BLaER1 treated with 17β-estradiol and CSF1 and Interleukin-3, amounts not matched to agents 10 nM and 100 nM (cell line): ENCODE measurements around the gene THBS4.
A peak's percentile ranks its signal among the peaks of the same experiment; 100 is the strongest.

Source experiments
- H3K27ac ChIP-seq, 11 experiments: shearing (Covaris generic); formaldehyde crosslinking; 2 replicates each; pipeline ENCODE4 v1.8.1; 2022
- H3K27me3 ChIP-seq, 11 experiments: shearing (Covaris generic); formaldehyde crosslinking; 2 replicates each; pipeline ENCODE4 v1.8.1; 2022
- H3K36me3 ChIP-seq, 11 experiments: shearing (Covaris generic); formaldehyde crosslinking; 2 replicates each; pipeline ENCODE4 v1.8.1; 2022
- H3K4me1 ChIP-seq, 10 experiments: shearing (Covaris generic); formaldehyde crosslinking; 2 replicates each; pipeline ENCODE4 v1.8.1; 2022
- H3K4me2 ChIP-seq, 11 experiments: shearing (Covaris generic); formaldehyde crosslinking; 2 replicates each; pipeline ENCODE4 v1.8.1; 2022
- H3K4me3 ChIP-seq, 10 experiments: shearing (Covaris generic); formaldehyde crosslinking; 2 replicates each; pipeline ENCODE4 v1.8.1; 2022
- H3K9ac ChIP-seq, 11 experiments: shearing (Covaris generic); formaldehyde crosslinking; 2 replicates each; pipeline ENCODE4 v1.8.1; 2022
- H3K9me3 ChIP-seq, 11 experiments: shearing (Covaris generic); formaldehyde crosslinking; replicated peaks in 1 of 11; 2 replicates each; pipeline ENCODE4 v1.8.1; 2022
- H4K20me1 ChIP-seq, 11 experiments: shearing (Covaris generic); formaldehyde crosslinking; 2 replicates each; pipeline ENCODE4 v1.8.1; 2022
- Cebpa-rat ChIP-seq, 11 experiments: shearing (Covaris generic); IDR thresholded peaks; 2 replicates each; pipeline ENCODE4 v1.8.1; 2022

Gene THBS4

GRCh38 chr5:80125962-80126480 is 90.9 kb downstream of the THBS4 start:
- H3K27me3 ChIP-seq, result no peaks in the 10 kb centered on the region
- peaks cover 0 to 11% (median 0%) of the 10 kb centered on the region in 11 experiments; a peak in 4 of 22 replicates for H3K36me3 ChIP-seq
- peaks cover 69 to 85% (median 75%) of the 10 kb centered on the region in 10 experiments for H3K4me1 ChIP-seq
- H3K4me3 ChIP-seq, result no peak overlapping the region; a peak in 1 of 20 replicates
- H4K20me1 ChIP-seq, result no peaks in the 10 kb centered on the region
- TF ChIP-seq Cebpa-rat (IDR thresholded peaks at IDR 0.05), result no peak
- peak overlapping the region; percentile 48 to 82 (median 78); a peak in 21 of 22 replicates for H3K9ac ChIP-seq
- peak overlapping the region; percentile 76 to 95 (median 93) for H3K27ac ChIP-seq
- H3K4me2 ChIP-seq, result peak overlapping the region; percentile 72 to 93 (median 87)
- peaks cover 4 to 27% (median 8%) of the 10 kb centered on the region in 11 experiments; a peak in 21 of 22 replicates for H3K9me3 ChIP-seq

DNA sequence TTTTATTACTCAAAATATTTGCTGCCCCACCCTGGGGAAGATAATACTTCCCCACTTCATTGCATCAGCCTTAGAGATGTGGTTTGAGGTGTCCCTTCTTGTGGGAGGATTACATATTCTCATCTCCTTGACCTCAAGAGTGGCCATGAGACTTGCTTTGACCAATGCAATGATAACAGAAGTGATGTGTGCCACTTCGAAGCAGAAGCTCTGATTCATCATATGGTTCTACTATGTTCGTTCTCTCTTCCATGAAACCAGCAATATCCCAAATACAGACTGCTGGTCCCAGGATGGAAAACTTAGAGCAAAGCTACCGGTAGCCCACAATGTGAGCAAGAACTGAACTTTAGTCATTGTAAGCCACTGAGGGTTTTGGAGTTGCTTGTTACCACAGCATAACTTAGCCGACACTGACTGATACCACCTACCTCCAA is 92.0 kb downstream of the THBS4 start:
- H3K27me3 ChIP-seq, result no peaks in the 10 kb centered on the region
- peaks cover 0 to 20% (median 5%) of the 10 kb centered on the region in 11 experiments; a peak in 12 of 22 replicates for H3K36me3 ChIP-seq
- no peaks in the 10 kb centered on the region for H4K20me1 ChIP-seq
- peaks cover 65 to 79% (median 69%) of the 10 kb centered on the region in 10 experiments for H3K4me1 ChIP-seq
- peak overlapping the region in 8 of 11 experiments; percentile 25 to 82 (median 80); a peak in 12 of 22 replicates for H3K9ac ChIP-seq
- peaks cover 15 to 31% (median 19%) of the 10 kb centered on the region in 11 experiments for H3K9me3 ChIP-seq
- H3K4me3 ChIP-seq, result no peak overlapping the region
- TF ChIP-seq Cebpa-rat (IDR thresholded peaks at IDR 0.05), result peak in 6 of 11 experiments; percentile 16 to 67 (median 34); a peak in 4 of 22 replicates
- H3K4me2 ChIP-seq, result peak overlapping the region; percentile 43 to 93 (median 76)
- H3K27ac ChIP-seq, result peak overlapping the region; percentile 76 to 95 (median 93); a peak in 21 of 22 replicates

- no peaks in the 10 kb centered on the region for H4K20me1 ChIP-seq
- peak overlapping the region; percentile 25 to 95 (median 70); a peak in 21 of 22 replicates for H3K27ac ChIP-seq
- H3K4me1 ChIP-seq, result peaks cover 60 to 75% (median 64%) of the 10 kb centered on the region in 10 experiments
- H3K4me3 ChIP-seq, result peak overlapping the region in 3 of 10 experiments; percentile 21 to 31 (median 28); a peak in 2 of 20 replicates
- H3K27me3 ChIP-seq, result no peaks in the 10 kb centered on the region
- H3K9me3 ChIP-seq, result peaks cover 15 to 41% (median 29%) of the 10 kb centered on the region in 11 experiments
- H3K9ac ChIP-seq, result peak overlapping the region in 9 of 11 experiments; percentile 22 to 62 (median 46); a peak in 16 of 22 replicates
- no peak for TF ChIP-seq Cebpa-rat (IDR thresholded peaks at IDR 0.05)
- H3K4me2 ChIP-seq, result peak overlapping the region; percentile 48 to 88 (median 71)
- peaks cover 0 to 30% (median 8%) of the 10 kb centered on the region in 11 experiments; a peak in 14 of 22 replicates for H3K36me3 ChIP-seq
Observed at GRCh38 chr5:80128141-80128540, 93.0 kb downstream of the THBS4 start.

GRCh38 chr5:80129146-80129545 is 94.0 kb downstream of the THBS4 start:
- Histone ChIP-seq H3K36me3 (peaks cover 0 to 33% (median 8%) of the 10 kb centered on the region in 11 experiments; a peak in 14 of 22 replicates), H3K9me3 (peaks cover 15 to 46% (median 30%) of the 10 kb centered on the region in 11 experiments), H3K4me2 (peak overlapping the region; percentile 48 to 88 (median 71)), H3K4me3 (no peak overlapping the region), H3K27me3 (no peaks in the 10 kb centered on the region), H3K9ac (peak overlapping the region in 3 of 11 experiments; percentile 35 to 62 (median 55); a peak in 4 of 22 replicates), H3K4me1 (peaks cover 60 to 75% (median 64%) of the 10 kb centered on the region in 10 experiments), H4K20me1 (no peaks in the 10 kb centered on the region), H3K27ac (peak overlapping the region in 9 of 11 experiments; percentile 57 to 95 (median 73); a peak in 14 of 22 replicates)
- TF ChIP-seq Cebpa-rat (IDR thresholded peaks at IDR 0.05), result peak in 2 of 11 experiments; percentile 16 to 67; a peak in 2 of 22 replicates
